Activated naive CD8-positive, alpha-beta T cell treated with anti-CD3 and anti-CD28 coated beads, Interleukin-2, amount 10 ng/mL, durations not matched to agents 7 days and 5 days (primary cell): Measurements from ENCODE around the gene SLC34A2. TPM values are rescaled to one million over a fixed set of nuclear protein-coding genes. Genes with fewer than 3 reads are reported as not detected.
"Not testable (repeated sequence)": the region's sequence is repeated elsewhere in the genome, so short reads cannot be mapped to it uniquely, and the experiment has no call there.

ENCODE experiments used
- ATAC-seq: fragments of 150-1000 bp; cut with Tn5 transposase; one replicate; pipeline ENCODE4 v1.10.0; 2021; ENCODE audit warnings: low read depth, moderate library complexity
- POLR2A ChIA-PET: fragments of 350-600 bp; sonication (Branson Sonifier 250); formaldehyde crosslinking; loops from one replicate; lab custom pipeline; 2021; ENCODE audit warnings: antibody characterized with exemption; lab: Charles Lee
- DNase-seq: peaks from one replicate; pipeline ENCODE4 v3.0.0; 2021
- H3K27ac Mint-ChIP-seq: one replicate; pipeline ENCODE4 v1.8.0; 2022; ENCODE audit warnings: mild to moderate bottlenecking, mixed read lengths
- H3K27me3 Mint-ChIP-seq: one replicate; pipeline ENCODE4 v1.8.0; 2022; ENCODE audit warnings: mild to moderate bottlenecking, moderate library complexity, mixed read lengths
- H3K36me3 Mint-ChIP-seq: one replicate; pipeline ENCODE4 v1.8.0; 2021; ENCODE audit warnings: mild to moderate bottlenecking, mixed read lengths
- H3K4me1 Mint-ChIP-seq: one replicate; pipeline ENCODE4 v1.8.0; 2021; ENCODE audit warnings: mixed read lengths
- H3K4me3 Mint-ChIP-seq: one replicate; pipeline ENCODE4 v1.8.0; 2022; ENCODE audit warnings: mild to moderate bottlenecking, moderate library complexity, mixed read lengths
- H3K9me3 Mint-ChIP-seq: one replicate; pipeline ENCODE4 v1.8.0; 2021; ENCODE audit warnings: mixed read lengths
- total RNA-seq, 2 experiments: library from RNA; stranded (reverse); gene quantifications; one replicate each; pipeline ENCODE4 v1.2.3, GENCODE V29; 2021

Gene SLC34A2, protein sequence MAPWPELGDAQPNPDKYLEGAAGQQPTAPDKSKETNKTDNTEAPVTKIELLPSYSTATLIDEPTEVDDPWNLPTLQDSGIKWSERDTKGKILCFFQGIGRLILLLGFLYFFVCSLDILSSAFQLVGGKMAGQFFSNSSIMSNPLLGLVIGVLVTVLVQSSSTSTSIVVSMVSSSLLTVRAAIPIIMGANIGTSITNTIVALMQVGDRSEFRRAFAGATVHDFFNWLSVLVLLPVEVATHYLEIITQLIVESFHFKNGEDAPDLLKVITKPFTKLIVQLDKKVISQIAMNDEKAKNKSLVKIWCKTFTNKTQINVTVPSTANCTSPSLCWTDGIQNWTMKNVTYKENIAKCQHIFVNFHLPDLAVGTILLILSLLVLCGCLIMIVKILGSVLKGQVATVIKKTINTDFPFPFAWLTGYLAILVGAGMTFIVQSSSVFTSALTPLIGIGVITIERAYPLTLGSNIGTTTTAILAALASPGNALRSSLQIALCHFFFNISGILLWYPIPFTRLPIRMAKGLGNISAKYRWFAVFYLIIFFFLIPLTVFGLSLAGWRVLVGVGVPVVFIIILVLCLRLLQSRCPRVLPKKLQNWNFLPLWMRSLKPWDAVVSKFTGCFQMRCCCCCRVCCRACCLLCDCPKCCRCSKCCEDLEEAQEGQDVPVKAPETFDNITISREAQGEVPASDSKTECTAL
- total RNA-seq = not detected

DNA sequence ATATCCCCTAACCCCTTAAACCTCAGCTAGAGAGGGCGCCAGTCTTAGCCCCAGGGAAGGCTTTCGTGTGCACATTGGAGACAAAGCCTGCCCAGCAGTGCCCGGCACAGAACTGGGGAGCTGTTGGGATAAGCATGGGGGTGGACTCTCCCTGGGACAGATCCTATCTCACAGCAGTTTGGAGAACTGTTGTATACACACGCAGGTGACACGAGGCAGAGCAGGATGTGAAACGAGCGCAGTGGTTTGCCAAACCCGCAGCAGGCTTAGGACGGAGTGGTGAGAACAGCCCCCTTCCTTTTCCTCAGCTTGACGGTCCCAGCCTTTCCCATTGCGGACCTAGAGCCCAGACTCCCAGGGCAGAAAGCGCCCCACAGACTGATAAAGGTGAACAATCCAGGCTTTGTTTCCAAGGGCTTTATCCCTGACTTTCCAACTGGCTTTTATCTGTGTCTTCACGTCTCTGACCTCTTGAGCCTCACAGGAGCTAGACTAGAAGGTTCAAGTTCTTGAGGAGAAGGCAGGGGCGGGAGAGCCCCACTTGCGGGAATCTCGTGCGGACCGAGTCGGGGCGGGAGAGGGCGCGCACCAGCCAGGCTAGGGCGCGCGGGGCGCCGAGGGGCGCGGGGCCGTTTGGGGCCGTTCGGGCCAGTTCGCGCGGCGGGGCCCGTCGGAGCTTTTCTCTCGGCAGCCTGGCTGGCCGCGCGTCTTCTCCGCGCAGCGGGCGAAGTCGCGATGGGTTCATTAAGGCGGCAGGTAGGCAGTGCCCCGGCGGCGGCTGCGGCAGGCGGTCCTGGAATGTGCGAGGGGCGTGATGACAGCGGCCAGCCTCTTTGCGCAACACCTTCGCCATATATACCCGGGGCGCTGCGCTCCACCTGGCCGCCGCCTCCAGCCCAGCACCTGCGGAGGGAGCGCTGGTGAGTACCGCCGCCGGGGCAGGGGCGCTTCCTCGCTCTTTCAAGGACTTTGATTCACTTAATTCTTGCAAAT, at the start of gene SLC34A2:
Gene SLC34A2 (plus strand): TSS at position 881 of the 993 bp plus-strand sequence. CDS start 6,650 bp downstream, outside the sequence.
- H3K27me3 Mint-ChIP-seq = peaks cover 45% of the 10 kb centered on the region
- DNase-seq = no peak
- H3K36me3 Mint-ChIP-seq = no peaks in the 10 kb centered on the region
- peak within 1 kb of the TSS; percentile 6 for H3K4me3 Mint-ChIP-seq
- H3K4me1 Mint-ChIP-seq = peaks cover 10% of the 10 kb centered on the region
- no peaks in the 10 kb centered on the region for H3K9me3 Mint-ChIP-seq
- peak; percentile 58 for ATAC-seq
- H3K27ac Mint-ChIP-seq = no peak within 1 kb of the TSS
- POLR2A ChIA-PET = no interaction called here

DNA sequence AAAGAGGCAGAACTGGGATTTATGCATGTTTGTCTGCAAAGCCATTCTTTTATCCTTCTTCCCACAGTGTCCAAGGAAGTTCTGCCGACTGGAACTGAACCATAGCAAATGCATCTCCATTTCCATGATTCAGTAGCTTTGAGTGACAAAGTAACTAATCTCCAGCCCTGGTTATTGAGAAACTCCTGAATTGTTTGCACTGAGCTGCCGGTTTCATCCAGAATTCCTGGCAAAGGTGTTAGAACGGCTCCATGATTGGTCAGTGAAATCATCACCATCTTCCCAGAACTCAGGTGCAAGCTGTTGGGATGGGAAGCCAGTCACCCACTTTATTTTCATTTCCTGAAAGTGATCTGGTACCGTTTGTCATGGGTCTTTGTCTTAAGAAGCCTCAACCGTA, 47.0 kb upstream of the SLC34A2 start:
- no peaks in the 10 kb centered on the region for H3K9me3 Mint-ChIP-seq
- no peaks in the 10 kb centered on the region for H3K36me3 Mint-ChIP-seq
- no peaks in the 10 kb centered on the region for H3K27me3 Mint-ChIP-seq
- H3K4me3 Mint-ChIP-seq = no peak overlapping the region
- DNase-seq (no peak), ATAC-seq (no peak)
- no peak overlapping the region for H3K27ac Mint-ChIP-seq
- H3K4me1 Mint-ChIP-seq = no peaks in the 10 kb centered on the region
- POLR2A ChIA-PET = no interaction called here

DNA sequence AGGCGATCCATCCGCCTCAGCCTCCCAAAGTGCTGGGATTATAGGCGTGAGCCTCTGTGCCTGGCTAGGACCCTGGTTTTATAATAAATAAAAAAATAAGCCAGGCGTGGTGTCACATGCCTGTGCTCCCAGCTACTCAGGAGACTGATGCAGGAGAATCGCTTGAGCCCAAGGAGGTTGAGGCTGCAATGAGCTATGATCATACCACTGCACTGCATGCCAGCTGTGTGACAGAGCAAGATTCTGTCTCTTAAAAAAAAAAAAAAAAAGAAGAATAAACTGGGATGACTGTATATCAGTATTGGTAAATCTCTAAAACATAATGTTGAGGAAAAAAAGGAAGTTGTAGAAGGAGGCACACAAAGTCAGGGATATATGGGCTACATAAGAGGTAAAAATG, 45.7 kb upstream of the SLC34A2 start:
- no peak overlapping the region for H3K4me3 Mint-ChIP-seq
- DNase-seq (no peak), ATAC-seq (no peak)
- POLR2A ChIA-PET = no interaction called here
- no peaks in the 10 kb centered on the region for H3K9me3 Mint-ChIP-seq
- no peak overlapping the region for H3K27ac Mint-ChIP-seq
- H3K27me3 Mint-ChIP-seq = no peaks in the 10 kb centered on the region
- H3K36me3 Mint-ChIP-seq = no peaks in the 10 kb centered on the region
- H3K4me1 Mint-ChIP-seq = no peaks in the 10 kb centered on the region

DNA sequence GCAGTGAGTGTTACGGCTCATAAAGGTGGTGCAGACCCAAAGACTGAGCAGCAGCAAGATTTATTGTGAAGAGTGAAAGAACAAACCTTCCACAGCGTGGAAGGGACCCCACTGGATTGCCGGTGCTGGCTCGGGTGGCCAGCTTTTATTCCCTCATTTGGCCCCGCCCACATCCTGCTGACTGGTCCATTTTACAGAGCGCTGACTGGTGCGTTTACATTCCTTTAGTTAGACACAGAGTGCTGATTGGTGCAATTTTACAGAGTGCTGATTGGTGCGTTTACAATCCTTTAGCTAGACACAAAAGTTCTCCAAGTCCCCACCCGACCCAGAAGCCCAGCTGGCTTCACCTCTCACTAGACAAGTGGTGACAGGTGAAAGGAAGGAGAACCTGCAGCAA, 42.0 kb upstream of the SLC34A2 start:
- POLR2A ChIA-PET, H3K27me3 Mint-ChIP-seq, H3K4me1 Mint-ChIP-seq: not testable (repeated sequence)

DNA sequence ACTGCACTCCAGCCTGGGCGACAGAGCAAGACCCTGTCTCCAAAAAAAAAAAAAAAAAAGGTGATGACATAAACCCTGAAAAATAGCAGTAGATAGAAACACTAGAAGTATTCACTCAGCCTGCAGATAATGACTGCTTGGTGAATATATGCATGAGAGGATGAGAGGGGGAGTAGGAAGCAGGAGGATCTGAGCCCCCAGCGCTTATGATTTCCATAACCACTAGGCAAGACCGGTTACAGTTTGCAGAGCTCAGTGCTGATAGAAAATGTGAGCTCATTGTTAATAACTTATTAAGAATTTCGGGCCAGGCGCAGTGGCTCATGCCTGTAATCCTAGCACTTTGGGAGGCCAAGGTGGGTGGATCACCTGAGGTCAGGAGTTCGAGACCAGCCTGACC, 40.8 kb upstream of the SLC34A2 start:
- no peaks in the 10 kb centered on the region for H3K4me1 Mint-ChIP-seq
- H3K27ac Mint-ChIP-seq = no peak overlapping the region
- H3K27me3 Mint-ChIP-seq = no peaks in the 10 kb centered on the region
- H3K36me3 Mint-ChIP-seq = no peaks in the 10 kb centered on the region
- ATAC-seq (no peak), DNase-seq (no peak)
- POLR2A ChIA-PET = no interaction called here
- no peaks in the 10 kb centered on the region for H3K9me3 Mint-ChIP-seq
- H3K4me3 Mint-ChIP-seq = no peak overlapping the region

More for the DNA sequence above, 42.0 kb upstream of the SLC34A2 start:
- H3K36me3 Mint-ChIP-seq, H3K27ac Mint-ChIP-seq, ATAC-seq, DNase-seq, H3K4me3 Mint-ChIP-seq, H3K9me3 Mint-ChIP-seq: not testable (repeated sequence)

DNA sequence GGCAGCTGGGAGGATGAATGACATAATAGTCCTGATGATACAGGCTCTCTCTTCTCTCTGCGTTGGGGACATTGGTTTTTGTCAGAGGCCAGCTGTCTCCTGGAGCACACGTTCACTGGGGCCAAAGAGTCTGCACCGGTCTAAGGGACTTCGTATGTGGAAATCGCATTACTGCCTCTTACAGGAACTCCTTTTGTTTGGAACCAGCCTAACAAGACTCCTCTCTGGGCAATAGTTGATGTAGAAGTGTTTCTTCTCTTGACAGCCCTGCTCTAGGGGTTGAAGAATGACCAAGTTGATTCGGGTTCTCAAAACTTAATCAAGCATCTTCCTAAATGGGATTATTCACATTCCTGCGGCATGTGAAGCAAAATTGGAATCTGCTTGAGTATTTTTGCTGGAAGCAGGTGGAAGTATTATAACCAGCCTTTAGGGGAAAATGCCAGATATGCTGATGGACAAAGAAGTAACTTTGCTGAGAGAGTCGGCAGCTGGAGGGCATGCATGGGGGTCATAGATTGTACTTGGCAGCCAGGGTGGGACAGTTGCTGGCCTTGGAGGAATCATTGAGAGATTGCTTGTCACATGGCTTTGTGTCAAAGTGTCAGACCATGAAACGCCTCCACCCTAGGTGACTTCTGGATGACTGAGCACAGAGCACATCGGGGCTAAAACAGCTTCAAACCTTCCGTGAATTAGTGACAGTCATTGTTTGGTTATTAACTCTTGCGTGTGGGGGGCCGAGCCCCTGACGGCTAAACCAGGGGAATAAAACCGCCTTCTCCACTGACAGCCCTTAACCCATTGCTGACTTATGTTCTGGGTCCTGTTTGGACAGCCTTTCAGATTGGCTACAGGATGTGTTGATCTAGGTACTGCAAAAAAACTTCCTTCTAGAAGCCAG, 34.4 kb upstream of the SLC34A2 start:
- Mint-ChIP-seq H3K27ac (no peak overlapping the region), H3K36me3 (no peaks in the 10 kb centered on the region), H3K27me3 (peaks cover 13% of the 10 kb centered on the region), H3K4me1 (peaks cover 6% of the 10 kb centered on the region), H3K9me3 (peaks cover 1% of the 10 kb centered on the region), H3K4me3 (no peak overlapping the region)
- ATAC-seq (no peak), DNase-seq (no peak)
- POLR2A ChIA-PET = no interaction called here

DNA sequence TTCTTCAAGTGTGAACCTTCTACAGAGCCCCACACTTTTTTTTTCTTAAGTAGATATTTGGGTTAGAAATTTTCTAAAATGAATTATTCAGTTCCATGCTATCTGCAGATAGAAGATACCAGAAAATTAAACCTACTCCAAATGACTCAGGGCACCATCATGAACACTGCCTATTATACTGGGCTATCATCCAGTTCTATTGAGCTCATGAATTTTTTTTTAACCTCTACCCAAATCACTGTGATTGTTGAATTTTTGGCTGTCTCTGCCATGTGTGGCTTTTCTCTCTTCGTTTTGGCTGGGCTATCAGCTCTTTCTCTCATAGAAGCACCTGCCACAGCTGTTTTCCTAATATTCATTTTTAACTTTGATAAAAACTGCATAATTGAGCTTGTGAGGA, 31.0 kb upstream of the SLC34A2 start:
- ATAC-seq (no peak), DNase-seq (no peak)
- peaks cover 6% of the 10 kb centered on the region for H3K4me1 Mint-ChIP-seq
- H3K36me3 Mint-ChIP-seq = no peaks in the 10 kb centered on the region
- peaks cover 1% of the 10 kb centered on the region for H3K9me3 Mint-ChIP-seq
- H3K4me3 Mint-ChIP-seq = no peak overlapping the region
- H3K27ac Mint-ChIP-seq = no peak overlapping the region
- H3K27me3 Mint-ChIP-seq = peaks cover 13% of the 10 kb centered on the region
- POLR2A ChIA-PET = no interaction called here

DNA sequence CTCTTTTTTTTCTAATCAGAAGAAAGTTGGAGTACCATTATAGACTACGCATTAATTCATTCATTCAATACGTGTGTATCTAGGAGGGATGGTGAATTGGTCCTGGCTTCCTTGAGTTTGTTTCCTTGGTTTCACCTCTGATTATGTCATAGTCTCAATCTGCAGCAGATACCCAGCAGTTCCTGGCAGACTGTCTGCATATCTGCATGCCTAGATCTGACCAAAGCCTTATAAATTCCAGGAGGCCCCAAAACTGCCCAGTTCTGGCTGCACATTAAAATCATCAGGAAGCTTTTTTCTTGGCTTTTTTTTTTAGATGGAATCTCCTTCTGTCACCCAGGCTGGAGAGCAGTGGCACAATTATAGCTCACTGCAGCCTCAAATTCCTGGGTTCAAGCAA, 27.2 kb upstream of the SLC34A2 start:
- Mint-ChIP-seq H3K4me1 (no peaks in the 10 kb centered on the region), H3K27ac (no peak overlapping the region), H3K9me3 (no peaks in the 10 kb centered on the region), H3K36me3 (no peaks in the 10 kb centered on the region), H3K27me3 (peaks cover 9% of the 10 kb centered on the region), H3K4me3 (no peak overlapping the region)
- ATAC-seq (no peak), DNase-seq (no peak)
- POLR2A ChIA-PET = no interaction called here

DNA sequence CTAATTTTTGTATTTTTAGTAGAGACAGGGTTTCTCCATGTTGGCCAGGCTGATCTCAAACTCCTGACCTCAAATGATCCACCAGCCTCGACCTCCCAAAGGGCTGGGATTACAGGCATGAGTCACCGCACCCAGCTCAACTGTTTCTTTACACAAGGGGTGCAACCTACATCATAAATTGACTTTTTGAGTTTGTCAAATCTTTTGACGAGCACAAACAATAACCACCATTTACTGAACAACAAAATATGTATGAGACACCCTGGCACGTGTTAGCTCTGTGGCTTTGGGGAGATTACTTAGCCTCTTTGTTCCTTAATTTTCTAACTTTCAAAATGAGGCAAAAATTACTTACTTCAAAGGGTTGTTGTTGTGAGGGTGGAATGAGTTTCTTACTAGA, 23.5 kb upstream of the SLC34A2 start:
- H3K9me3 Mint-ChIP-seq = no peaks in the 10 kb centered on the region
- POLR2A ChIA-PET = no interaction called here

DNA sequence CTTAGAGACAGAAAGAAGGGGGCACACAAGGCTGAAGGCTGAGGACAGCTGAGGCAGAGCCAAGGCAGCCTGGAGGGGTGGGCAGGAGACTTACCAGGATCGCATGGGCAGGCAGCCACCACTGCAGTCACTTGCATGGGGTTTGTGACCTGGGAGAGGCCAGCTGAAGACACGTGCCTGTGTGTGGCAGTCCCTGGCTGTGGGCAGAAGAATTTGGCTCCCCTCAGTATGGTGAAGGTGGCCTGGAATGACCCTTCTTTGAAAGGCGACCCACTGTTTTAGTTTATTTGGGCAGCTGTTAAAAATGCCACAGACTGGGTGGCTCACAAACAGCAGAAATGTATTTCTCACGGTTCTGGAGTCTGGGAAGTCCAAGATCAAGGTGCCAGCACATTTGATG, 22.1 kb upstream of the SLC34A2 start:
- ATAC-seq = no peak
- Mint-ChIP-seq H3K36me3 (no peaks in the 10 kb centered on the region), H3K27me3 (peaks cover 4% of the 10 kb centered on the region), H3K27ac (no peak overlapping the region), H3K9me3 (no peaks in the 10 kb centered on the region), H3K4me3 (no peak overlapping the region), H3K4me1 (no peaks in the 10 kb centered on the region)
- DNase-seq = no peak
- POLR2A ChIA-PET = no interaction called here

More for the DNA sequence above, 23.5 kb upstream of the SLC34A2 start:
- Mint-ChIP-seq H3K36me3 (no peaks in the 10 kb centered on the region), H3K4me3 (no peak overlapping the region), H3K27me3 (peaks cover 4% of the 10 kb centered on the region), H3K27ac (no peak overlapping the region), H3K4me1 (no peaks in the 10 kb centered on the region)
- ATAC-seq (no peak), DNase-seq (no peak)

DNA sequence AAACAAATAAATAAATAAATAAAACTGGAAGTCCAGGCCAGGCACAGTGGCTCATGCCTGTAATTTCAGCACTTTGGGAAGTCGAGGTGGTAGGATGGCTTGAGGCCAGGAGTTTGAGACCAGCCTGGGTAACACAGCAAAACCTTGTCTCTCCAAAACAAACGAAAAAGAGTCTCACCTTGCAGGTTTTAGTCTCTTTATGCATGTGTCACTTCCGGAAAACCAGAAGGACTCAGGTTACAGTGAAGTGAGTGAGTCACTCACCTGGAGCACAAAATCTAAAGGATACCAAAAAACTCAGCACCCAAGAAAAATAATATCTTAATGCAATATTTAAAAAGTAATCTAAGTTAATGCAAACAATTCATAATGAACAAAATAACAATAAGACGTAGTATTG, 20.1 kb upstream of the SLC34A2 start:
- Mint-ChIP-seq H3K4me1 (no peaks in the 10 kb centered on the region), H3K27ac (no peak overlapping the region), H3K36me3 (no peaks in the 10 kb centered on the region), H3K4me3 (no peak overlapping the region), H3K27me3 (peaks cover 4% of the 10 kb centered on the region), H3K9me3 (no peaks in the 10 kb centered on the region)
- ATAC-seq (no peak), DNase-seq (no peak)
- POLR2A ChIA-PET = no interaction called here

DNA sequence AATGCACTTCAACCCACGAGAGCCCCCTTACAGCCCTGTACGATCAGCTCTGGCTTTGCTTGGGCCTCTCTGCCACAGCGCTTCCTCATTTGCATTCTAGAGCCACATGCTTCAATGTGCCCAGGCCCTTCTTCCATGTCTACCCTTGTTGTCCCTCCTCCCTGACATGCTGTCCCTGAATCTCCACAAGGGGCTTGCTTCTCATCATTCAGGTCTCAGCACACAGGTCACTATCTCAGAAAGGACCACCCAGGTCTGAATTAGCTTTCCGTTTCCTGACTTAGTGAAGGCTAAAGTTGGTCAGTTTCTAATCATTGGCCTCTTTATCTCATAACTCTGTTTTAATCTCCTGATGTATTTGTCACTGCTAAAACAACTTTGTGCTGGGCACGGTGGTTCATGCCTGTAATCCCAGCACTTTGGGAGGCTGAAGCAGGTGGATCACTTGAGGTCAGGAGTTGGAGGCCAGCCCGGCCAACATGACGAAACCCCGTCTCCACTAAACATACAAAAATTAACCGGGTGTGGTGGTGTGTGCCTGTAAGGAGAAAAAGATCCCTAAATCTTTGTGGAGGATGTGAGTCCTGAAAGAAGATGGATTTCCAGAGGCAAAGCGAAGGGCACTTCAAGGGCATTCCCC, 17.9 kb upstream of the SLC34A2 start:
- Mint-ChIP-seq H3K4me1 (no peaks in the 10 kb centered on the region), H3K27ac (no peak overlapping the region), H3K4me3 (no peak overlapping the region), H3K27me3 (no peaks in the 10 kb centered on the region), H3K9me3 (no peaks in the 10 kb centered on the region), H3K36me3 (no peaks in the 10 kb centered on the region)
- DNase-seq = no peak
- no peak for ATAC-seq
- POLR2A ChIA-PET = no interaction called here
